Kidney epithelial cell (primary cell): ENCODE data around the gene TPRA1. TPM values are rescaled to one million over a fixed set of nuclear protein-coding genes. Genes with fewer than 3 reads are reported as not detected.

Experiments used
- DNase-seq: peaks from one replicate; pipeline ENCODE4 v3.0.0-alpha.2; 2010; ENCODE audit warnings: low read depth
- H3K27me3 ChIP-seq: 2 replicates; pipeline ENCODE4 v1.6.0; 2011; ENCODE audit warnings: low read length; ENCODE audit not compliant: control insufficient read depth, insufficient read depth
- H3K36me3 ChIP-seq: 2 replicates; pipeline ENCODE4 v1.5.1; 2011; ENCODE audit warnings: low read length; ENCODE audit not compliant: control insufficient read depth, insufficient read depth
- H3K4me3 ChIP-seq: 2 replicates; pipeline ENCODE4 v1.5.1; 2011; ENCODE audit warnings: low read depth, mild to moderate bottlenecking, control low read depth, low read length
- total RNA-seq: library from RNA; depleted of rRNA; stranded (reverse); fragments of >200 nt; gene quantifications from 2 replicates; pipeline ENCODE4 v1.2.3, GENCODE V29; 2015
- TF ChIP-seq, protein P1 (sequence below): IDR thresholded peaks from 2 replicates; pipeline ENCODE4 v1.5.1; 2011; ENCODE audit warnings: mild to moderate bottlenecking, moderate library complexity, low read length, control low read depth, inconsistent platforms; ENCODE audit not compliant: insufficient read depth, poor library complexity, severe bottlenecking

Gene TPRA1
- 92.3 and 95.2 TPM in 2 replicates for total RNA-seq

DNA sequence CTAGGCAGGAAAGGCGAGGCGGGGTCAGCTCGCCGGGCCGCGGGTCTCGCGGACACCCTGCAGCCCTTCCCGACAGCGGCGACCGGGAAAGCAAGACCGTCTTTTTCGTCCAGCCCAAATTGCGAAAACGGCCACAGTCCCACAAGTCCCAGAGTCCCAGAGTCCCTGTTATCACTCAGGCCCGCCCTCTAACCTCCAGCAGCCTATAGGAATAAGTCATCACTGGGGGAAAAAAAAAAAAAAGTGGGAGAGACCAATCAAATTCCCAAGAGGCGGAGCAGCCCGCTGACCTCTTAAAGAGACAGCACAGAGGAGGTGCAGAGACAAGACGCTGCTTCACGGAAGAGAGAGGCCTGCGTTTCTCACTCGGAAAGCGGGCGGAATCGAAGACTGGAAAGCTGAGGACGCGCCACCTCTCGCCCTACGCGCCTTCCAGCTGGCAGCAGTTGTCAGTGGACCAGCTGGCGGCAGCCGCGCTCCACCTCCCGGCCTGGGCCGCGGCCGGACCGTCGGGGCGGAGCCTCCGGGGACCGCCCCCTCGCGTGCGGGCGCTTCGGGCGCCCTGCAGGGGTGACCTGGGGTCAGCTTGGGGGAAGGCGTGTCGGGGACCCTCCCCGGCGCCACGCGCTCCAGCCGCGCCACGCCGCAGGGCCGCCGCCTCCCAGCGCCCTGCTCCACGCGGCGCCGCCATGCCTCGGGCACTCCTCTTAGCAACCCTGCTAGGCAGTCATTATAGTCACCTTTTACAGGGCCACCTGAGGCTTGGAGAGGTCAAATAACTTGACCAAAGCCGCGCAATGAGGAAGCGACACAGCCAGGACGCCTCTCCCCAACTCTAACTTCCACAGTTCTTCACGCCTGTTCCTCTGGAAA, at the start of gene TPRA1:
TPRA1 (minus strand) TSS at position 141 of the 873 bp plus-strand sequence. CDS start 10,587 bp downstream, outside the sequence.
- no peaks in the 10 kb centered on the region for H3K27me3 ChIP-seq
- TF ChIP-seq, protein P1, sequence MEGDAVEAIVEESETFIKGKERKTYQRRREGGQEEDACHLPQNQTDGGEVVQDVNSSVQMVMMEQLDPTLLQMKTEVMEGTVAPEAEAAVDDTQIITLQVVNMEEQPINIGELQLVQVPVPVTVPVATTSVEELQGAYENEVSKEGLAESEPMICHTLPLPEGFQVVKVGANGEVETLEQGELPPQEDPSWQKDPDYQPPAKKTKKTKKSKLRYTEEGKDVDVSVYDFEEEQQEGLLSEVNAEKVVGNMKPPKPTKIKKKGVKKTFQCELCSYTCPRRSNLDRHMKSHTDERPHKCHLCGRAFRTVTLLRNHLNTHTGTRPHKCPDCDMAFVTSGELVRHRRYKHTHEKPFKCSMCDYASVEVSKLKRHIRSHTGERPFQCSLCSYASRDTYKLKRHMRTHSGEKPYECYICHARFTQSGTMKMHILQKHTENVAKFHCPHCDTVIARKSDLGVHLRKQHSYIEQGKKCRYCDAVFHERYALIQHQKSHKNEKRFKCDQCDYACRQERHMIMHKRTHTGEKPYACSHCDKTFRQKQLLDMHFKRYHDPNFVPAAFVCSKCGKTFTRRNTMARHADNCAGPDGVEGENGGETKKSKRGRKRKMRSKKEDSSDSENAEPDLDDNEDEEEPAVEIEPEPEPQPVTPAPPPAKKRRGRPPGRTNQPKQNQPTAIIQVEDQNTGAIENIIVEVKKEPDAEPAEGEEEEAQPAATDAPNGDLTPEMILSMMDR = peak; percentile 17

DNA sequence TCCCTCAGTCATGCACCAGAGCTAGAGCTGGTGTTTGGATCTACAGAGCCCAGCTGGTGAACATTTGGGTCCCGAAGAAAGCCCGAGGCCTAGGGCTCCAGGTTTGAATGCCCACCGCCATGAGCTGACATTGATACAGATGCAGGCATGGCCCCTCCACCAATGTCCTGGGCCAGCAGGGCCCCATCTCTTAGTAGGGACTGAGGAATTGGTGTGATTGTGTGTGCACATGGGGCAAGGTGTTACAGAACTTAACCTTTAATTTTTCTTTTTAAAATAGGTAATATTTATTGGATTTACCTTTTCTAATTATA, 49.5 kb upstream of the TPRA1 start:
- Histone ChIP-seq H3K27me3 (no peaks in the 10 kb centered on the region), H3K4me3 (no peak overlapping the region), H3K36me3 (no peaks in the 10 kb centered on the region)
- TF ChIP-seq, protein P1 = no peak
- no peak for DNase-seq

More for the DNA sequence above, at the start of gene TPRA1:
- Histone ChIP-seq H3K36me3 (peaks cover 1% of the 10 kb centered on the region), H3K4me3 (peak within 1 kb of the TSS; percentile 84)
- DNase-seq = peak; percentile 92

DNA sequence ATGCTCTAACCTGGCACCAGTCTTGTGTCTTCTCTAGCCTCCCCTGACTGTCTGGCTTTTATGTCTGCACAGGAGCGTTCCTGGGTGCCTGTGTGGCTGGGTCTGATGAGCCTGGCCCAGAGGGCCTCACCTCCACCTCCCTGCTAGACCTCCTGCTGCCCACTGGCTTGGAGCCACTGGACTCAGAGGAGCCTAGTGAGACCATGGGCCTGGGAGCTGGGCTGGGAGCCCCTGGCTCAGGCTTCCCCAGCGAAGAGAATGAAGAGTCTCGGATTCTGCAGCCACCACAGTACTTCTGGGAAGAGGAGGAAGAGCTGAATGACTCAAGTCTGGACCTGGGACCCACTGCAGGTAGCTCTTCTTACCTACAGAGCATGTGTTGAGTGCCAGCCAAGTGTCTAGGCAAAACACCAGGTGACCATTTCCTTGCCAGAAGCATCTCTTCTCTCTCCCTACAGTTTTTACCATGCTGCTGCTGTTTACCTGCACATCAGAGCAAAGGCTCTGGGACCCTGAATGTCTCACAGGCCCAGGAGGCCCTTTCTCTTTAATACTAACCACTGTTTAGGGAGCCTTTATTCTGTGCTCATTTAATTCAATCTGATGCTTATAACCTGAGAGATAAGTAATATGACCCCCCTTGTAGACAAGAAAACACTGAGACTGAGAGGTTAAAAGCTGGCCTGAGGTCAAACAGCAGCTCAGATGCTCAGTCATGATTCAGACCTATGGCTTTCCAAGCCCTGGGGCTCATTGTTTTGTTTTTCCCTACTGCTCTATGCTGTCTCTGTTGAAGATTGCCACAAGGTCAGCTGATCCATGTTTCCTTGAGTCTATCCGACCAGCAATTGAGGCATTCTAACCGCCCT, 48.9 kb upstream of the TPRA1 start:
- DNase-seq = no peak
- H3K27me3 ChIP-seq = no peaks in the 10 kb centered on the region
- TF ChIP-seq, protein P1 = no peak
- no peak overlapping the region for H3K4me3 ChIP-seq
- no peaks in the 10 kb centered on the region for H3K36me3 ChIP-seq

DNA sequence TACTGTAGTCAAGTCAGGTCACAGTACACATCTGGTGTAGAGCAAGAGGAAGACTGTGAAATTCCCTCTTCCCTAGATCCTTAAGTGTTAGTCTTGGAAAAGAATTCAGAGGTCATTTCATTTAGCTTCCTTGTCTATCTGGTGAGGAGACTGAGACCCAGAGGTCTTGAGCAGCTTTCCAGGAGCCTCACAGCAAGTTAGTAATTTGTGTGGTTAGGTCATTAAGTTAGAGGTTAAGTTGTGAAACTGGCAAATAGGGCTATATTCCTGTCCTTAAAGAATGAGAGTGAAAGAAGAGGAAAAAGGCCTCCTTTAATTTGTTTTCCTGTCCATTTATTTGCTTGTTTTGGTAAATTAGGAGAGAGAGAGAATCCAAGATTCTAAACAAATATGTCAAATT, 47.4 kb upstream of the TPRA1 start:
- Histone ChIP-seq H3K27me3 (no peaks in the 10 kb centered on the region), H3K4me3 (no peak overlapping the region), H3K36me3 (no peaks in the 10 kb centered on the region)
- no peak for DNase-seq
- TF ChIP-seq, protein P1 = no peak

DNA sequence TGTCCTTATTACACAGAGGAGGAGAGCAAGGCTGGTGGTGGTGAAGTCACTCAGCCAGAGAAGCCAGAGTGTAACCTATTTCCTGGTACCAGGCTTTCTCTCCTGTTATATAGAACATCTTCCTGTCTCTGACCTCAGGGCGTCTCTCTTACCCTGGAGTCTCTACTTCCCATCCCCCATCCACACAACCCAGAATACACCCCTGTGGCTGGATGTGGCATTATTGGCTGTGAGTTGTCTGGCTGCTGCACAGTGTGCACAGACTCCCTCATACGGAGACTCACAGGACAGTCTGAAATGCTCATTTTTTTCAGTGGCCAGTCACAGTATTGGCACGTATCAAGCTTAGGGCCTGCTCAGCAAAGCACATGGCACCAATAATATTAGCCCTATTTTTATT, 47.0 kb upstream of the TPRA1 start:
- H3K27me3 ChIP-seq = no peaks in the 10 kb centered on the region
- TF ChIP-seq, protein P1 = no peak
- no peak for DNase-seq
- no peak overlapping the region for H3K4me3 ChIP-seq
- H3K36me3 ChIP-seq = no peaks in the 10 kb centered on the region
